ENCODE results near the gene BLM.
A peak's percentile ranks its signal among the peaks of the same experiment; 100 is the strongest.

The BLM gene

DNA sequence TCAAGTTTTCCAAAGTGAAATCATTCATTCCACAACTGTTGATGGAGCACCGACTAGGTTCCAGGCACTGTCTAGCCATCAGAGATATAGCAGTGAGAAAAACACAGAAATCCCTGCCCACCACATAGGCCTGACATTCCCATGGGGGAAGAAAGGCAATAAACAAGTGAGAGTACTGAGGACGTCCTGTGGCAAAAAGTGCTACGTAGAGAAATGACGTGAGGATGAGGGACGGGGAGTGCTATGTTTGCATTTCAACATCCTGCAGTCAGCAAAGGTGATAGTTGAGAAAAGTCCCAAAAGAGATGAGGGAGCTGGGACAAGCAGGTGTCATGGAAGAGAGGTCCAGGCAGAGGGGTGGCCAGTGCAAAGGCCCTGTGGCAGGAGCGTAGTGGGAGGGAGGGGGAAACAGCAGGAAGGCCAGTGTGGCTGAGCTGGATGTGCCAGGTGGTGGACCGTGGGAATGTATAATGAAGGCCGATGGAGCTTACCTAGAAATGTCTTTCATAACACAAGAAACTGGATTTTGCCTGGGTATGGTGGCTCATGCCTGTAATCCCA lies 140.8 kb downstream of the BLM start:
- TF ChIP-seq, protein P1, sequence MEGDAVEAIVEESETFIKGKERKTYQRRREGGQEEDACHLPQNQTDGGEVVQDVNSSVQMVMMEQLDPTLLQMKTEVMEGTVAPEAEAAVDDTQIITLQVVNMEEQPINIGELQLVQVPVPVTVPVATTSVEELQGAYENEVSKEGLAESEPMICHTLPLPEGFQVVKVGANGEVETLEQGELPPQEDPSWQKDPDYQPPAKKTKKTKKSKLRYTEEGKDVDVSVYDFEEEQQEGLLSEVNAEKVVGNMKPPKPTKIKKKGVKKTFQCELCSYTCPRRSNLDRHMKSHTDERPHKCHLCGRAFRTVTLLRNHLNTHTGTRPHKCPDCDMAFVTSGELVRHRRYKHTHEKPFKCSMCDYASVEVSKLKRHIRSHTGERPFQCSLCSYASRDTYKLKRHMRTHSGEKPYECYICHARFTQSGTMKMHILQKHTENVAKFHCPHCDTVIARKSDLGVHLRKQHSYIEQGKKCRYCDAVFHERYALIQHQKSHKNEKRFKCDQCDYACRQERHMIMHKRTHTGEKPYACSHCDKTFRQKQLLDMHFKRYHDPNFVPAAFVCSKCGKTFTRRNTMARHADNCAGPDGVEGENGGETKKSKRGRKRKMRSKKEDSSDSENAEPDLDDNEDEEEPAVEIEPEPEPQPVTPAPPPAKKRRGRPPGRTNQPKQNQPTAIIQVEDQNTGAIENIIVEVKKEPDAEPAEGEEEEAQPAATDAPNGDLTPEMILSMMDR (IDR thresholded peaks at IDR 0.05; ENCODE audit: extremely low read depth, missing control alignments) = no peak
- DNase-seq (ENCODE audit: low spot score) = no peak

DNA sequence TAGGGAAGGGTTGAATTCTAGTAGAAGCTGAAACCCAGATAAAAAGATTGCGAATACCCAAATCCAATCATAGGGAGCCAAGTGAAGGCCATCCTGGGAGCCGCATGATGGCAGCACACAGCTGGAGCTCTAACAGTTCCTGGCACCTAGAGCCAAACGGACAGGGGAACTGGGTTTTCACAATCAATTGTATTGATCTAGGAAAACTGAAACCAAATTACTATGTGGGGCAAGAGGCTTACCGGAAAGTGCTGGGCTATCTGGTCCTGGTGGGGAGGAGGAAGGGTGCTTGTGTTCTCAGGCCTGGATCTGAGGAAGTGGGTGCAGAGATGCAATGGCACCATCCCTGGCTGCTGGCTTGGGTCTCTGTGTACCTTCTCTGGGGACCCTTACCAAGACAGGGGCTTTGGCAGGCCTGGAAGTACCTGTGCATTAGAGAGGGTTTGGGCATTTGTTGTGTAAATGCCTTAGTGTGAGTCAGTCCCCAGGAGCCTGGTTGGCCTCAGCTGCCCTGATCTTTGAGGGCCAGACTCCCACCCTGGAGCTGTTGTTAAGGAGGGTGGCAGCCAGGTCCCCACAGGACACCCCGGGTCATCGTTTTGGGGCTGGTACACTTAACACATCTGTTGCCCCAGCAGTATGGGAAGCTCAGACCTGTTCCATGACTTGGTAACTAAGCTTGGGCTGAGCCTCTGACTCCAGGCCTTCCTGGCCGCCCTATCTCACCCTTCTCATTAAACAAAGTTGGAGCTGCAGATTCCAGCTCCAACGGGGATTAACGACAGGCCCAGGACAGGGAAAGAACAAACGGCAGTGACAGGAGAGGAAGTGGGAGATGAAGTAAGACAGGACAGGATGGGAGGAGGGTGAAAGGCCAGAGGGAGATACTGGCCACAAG lies 142.3 kb downstream of the BLM start:
- DNase-seq (ENCODE audit: low spot score) = no peak
- TF ChIP-seq, protein P1 (IDR thresholded peaks at IDR 0.05; ENCODE audit: extremely low read depth, missing control alignments) = no peak

- no peak for DNase-seq (ENCODE audit: low spot score)
Observed at GRCh38 chr15:90860450-90860849, 143.3 kb downstream of the BLM start.

GRCh38 chr15:90860942-90861675 lies 144.0 kb downstream of the BLM start:
- no peak for DNase-seq (ENCODE audit: low spot score)

More at GRCh38 chr15:90860450-90860849, 143.3 kb downstream of the BLM start:
- TF ChIP-seq, protein P1 (IDR thresholded peaks at IDR 0.05; ENCODE audit: extremely low read depth, missing control alignments) = no peak

GRCh38 chr15:90862487-90862886 lies 145.3 kb downstream of the BLM start:
- DNase-seq (ENCODE audit: low spot score) = no peak
- TF ChIP-seq, protein P1 (IDR thresholded peaks at IDR 0.05; ENCODE audit: extremely low read depth, missing control alignments) = no peak

More at GRCh38 chr15:90860942-90861675, 144.0 kb downstream of the BLM start:
- TF ChIP-seq, protein P1 (IDR thresholded peaks at IDR 0.05; ENCODE audit: extremely low read depth, missing control alignments) = no peak

GRCh38 chr15:90862964-90863778 lies 146.0 kb downstream of the BLM start:
- DNase-seq (ENCODE audit: low spot score) = peak; percentile 4
- TF ChIP-seq, protein P1 (IDR thresholded peaks at IDR 0.05; ENCODE audit: extremely low read depth, missing control alignments) = no peak
